GM12878 (cell line): Measurements from ENCODE around the gene NSD2. TPM values are rescaled to one million over a fixed set of nuclear protein-coding genes. Genes with fewer than 3 reads are reported as not detected.

Source experiments
- DPF2 ChIP-seq: fragments of 450-650 bp; IDR thresholded peaks from 2 replicates; pipeline ENCODE4 v1.6.1; 2017; ENCODE audit warnings: mild to moderate bottlenecking
- HCFC1 ChIP-seq: fragments of 150-350 bp; IDR thresholded peaks from 2 replicates; pipeline ENCODE4 v1.6.1; 2014; ENCODE audit warnings: low read length
- IKZF1 ChIP-seq: fragments of 450-650 bp; conservative IDR thresholded peaks from 2 replicates; pipeline ENCODE4 v1.6.1; 2017; ENCODE audit warnings: antibody characterized with exemption, mild to moderate bottlenecking
- STAT1 ChIP-seq: fragments of 450-650 bp; conservative IDR thresholded peaks from 2 replicates; pipeline ENCODE4 v1.6.1; 2014; ENCODE audit warnings: antibody characterized with exemption, mild to moderate bottlenecking
- polyA plus RNA-seq, 11 experiments: library from polyadenylated mRNA; depleted of rRNA in 4 of 11; unstranded in 6 of 11; stranded (reverse) in 5 of 11; fragments of >200 nt; fragmentation: Nextera tagmentation in 4 of 11; fragmentation: Illumina TruSeq in 1 of 11; extraction: Ambion mirVana in 4 of 11; extraction: Trizol in 1 of 11; gene quantifications; 1 replicate in 1 of 11; 2 replicates in 10 of 11; pipeline versions ENCODE4 v1.2.1 to v1.2.3, GENCODE V29; 2011 to 2016; ENCODE audit warnings: inconsistent platforms in 2 of 11, missing spikeins in 2 of 11, low read depth in 1 of 11
- total RNA-seq, 4 experiments: library from RNA; depleted of rRNA in 3 of 4; stranded (reverse); fragments of >200 nt in 3 of 4; fragmentation: Illumina TruSeq in 1 of 4; extraction: Trizol in 1 of 4; gene quantifications; 2 replicates each; pipeline versions ENCODE4 v1.2.1 to v1.2.3, GENCODE V29; 2013 to 2021
- TF ChIP-seq, protein P1 (sequence below): fragments of 450-650 bp; IDR thresholded peaks from 2 replicates; pipeline ENCODE4 v1.6.1; 2016; ENCODE audit warnings: mild to moderate bottlenecking, moderate library complexity, borderline replicate concordance
- TF ChIP-seq, protein P2 (sequence below): fragments of 450-650 bp; IDR thresholded peaks from 2 replicates; pipeline ENCODE4 v1.6.1; 2016; ENCODE audit warnings: mild to moderate bottlenecking

NSD2 gene
- total and polyA plus RNA-seq, 10 of the 15 experiments (the other 5 are each of a cell fraction or from before 2014, with no cell fraction given) = 8.6 to 139 (median 67.2) TPM

DNA sequence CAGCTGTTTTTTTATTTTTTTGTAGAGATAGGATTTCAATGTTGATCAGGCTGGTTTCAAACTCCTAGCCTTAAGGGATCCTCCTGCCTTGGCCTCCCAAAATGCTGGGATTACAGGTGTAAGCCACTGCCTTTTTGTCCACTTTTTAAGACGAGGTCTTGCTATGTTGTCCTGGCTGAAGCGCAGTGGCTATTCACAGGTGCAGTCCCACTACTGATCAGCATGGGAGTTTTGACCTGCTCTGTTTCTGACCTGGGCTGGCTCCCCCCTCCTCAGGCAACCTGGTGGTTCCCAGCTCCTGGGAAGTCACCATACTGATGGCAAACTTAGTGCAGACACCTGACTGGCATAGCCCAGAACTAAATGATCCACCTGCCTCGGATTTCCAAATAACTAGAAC lies 2.3 kb upstream of the NSD2 start (continued):
- TF ChIP-seq, protein P1, sequence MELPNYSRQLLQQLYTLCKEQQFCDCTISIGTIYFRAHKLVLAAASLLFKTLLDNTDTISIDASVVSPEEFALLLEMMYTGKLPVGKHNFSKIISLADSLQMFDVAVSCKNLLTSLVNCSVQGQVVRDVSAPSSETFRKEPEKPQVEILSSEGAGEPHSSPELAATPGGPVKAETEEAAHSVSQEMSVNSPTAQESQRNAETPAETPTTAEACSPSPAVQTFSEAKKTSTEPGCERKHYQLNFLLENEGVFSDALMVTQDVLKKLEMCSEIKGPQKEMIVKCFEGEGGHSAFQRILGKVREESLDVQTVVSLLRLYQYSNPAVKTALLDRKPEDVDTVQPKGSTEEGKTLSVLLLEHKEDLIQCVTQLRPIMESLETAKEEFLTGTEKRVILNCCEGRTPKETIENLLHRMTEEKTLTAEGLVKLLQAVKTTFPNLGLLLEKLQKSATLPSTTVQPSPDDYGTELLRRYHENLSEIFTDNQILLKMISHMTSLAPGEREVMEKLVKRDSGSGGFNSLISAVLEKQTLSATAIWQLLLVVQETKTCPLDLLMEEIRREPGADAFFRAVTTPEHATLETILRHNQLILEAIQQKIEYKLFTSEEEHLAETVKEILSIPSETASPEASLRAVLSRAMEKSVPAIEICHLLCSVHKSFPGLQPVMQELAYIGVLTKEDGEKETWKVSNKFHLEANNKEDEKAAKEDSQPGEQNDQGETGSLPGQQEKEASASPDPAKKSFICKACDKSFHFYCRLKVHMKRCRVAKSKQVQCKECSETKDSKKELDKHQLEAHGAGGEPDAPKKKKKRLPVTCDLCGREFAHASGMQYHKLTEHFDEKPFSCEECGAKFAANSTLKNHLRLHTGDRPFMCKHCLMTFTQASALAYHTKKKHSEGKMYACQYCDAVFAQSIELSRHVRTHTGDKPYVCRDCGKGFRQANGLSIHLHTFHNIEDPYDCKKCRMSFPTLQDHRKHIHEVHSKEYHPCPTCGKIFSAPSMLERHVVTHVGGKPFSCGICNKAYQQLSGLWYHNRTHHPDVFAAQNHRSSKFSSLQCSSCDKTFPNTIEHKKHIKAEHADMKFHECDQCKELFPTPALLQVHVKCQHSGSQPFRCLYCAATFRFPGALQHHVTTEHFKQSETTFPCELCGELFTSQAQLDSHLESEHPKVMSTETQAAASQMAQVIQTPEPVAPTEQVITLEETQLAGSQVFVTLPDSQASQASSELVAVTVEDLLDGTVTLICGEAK = no peak
- TF ChIP-seq IKZF1 (no peak), DPF2 (no peak), HCFC1 (no peak), STAT1 (no peak)
- TF ChIP-seq, protein P2, sequence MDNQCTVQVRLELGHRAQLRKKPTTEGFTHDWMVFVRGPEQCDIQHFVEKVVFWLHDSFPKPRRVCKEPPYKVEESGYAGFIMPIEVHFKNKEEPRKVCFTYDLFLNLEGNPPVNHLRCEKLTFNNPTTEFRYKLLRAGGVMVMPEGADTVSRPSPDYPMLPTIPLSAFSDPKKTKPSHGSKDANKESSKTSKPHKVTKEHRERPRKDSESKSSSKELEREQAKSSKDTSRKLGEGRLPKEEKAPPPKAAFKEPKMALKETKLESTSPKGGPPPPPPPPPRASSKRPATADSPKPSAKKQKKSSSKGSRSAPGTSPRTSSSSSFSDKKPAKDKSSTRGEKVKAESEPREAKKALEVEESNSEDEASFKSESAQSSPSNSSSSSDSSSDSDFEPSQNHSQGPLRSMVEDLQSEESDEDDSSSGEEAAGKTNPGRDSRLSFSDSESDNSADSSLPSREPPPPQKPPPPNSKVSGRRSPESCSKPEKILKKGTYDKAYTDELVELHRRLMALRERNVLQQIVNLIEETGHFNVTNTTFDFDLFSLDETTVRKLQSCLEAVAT = no peak
- TF ChIP-seq, all 136 proteins: peak for 0
